Tibial nerve (tissue), 4 donors: ENCODE results near the gene ATRNL1. TPM values are rescaled to one million over a fixed set of nuclear protein-coding genes. Genes with fewer than 3 reads are reported as not detected.

Experiments used
- DNase-seq, 2 donors: peaks; one replicate each; pipeline ENCODE4 v3.0.0-alpha.2; 2019; ENCODE audit warnings: low spot score in 2 of 2
- H3K27ac ChIP-seq, 4 donors: fragments of 200-600 bp; sonication (generic) in 3 of 4; one replicate each; pipeline ENCODE4 v1.5.1; 2017 to 2019; ENCODE audit warnings: mild to moderate bottlenecking in 1 of 4
- H3K27me3 ChIP-seq, 2 donors: fragments of 200-600 bp; sonication (generic) in 1 of 2; one replicate each; pipeline versions ENCODE4 v1.5.1 to v1.6.0; 2017 to 2019
- H3K36me3 ChIP-seq, 3 donors: fragments of 200-600 bp; sonication (generic); one replicate each; pipeline ENCODE4 v1.5.1; 2018 to 2019
- H3K4me1 ChIP-seq, 4 donors: fragments of 200-600 bp; sonication (generic) in 3 of 4; one replicate each; pipeline ENCODE4 v1.5.1; 2017 to 2019
- H3K4me3 ChIP-seq, 4 donors: fragments of 200-600 bp; sonication (generic) in 3 of 4; one replicate each; pipeline ENCODE4 v1.5.1; 2017 to 2019; ENCODE audit warnings: mild to moderate bottlenecking in 1 of 4, moderate library complexity in 1 of 4
- H3K9me3 ChIP-seq, 4 donors: fragments of 200-600 bp; sonication (generic) in 3 of 4; one replicate each; pipeline ENCODE4 v1.5.1; 2017 to 2019
- CTCF ChIP-seq, 5 experiments: fragments of 200-600 bp in 3 of 5; fragments of 450-650 bp in 2 of 5; sonication (generic) in 3 of 5; IDR thresholded peaks; one replicate each; pipeline ENCODE4 v1.5.1; 2016 to 2019; ENCODE audit warnings: antibody characterized with exemption in 5 of 5, mild to moderate bottlenecking in 3 of 5, moderate library complexity in 2 of 5
- EP300 ChIP-seq, 2 donors: sonication (generic); formaldehyde crosslinking; IDR thresholded peaks; one replicate each; pipeline ENCODE4 v1.6.1; 2017; ENCODE audit warnings: antibody characterized with exemption in 2 of 2, mild to moderate bottlenecking in 1 of 2
- POLR2A ChIP-seq, 2 donors: fragments of 450-650 bp; IDR thresholded peaks; one replicate each; pipeline ENCODE4 v1.6.1; 2017; ENCODE audit warnings: antibody characterized with exemption in 2 of 2, mild to moderate bottlenecking in 2 of 2, moderate library complexity in 2 of 2
- WGBS, 2 donors: methylation state at CpG; one replicate each; pipeline ENCODE4 v1.1.5; 2018; 5-methylcytosine and 5-hydroxymethylcytosine counted together
- total RNA-seq, 4 donors: library from RNA; depleted of rRNA; stranded (reverse); fragments of >200 nt; gene quantifications; one replicate each; pipeline ENCODE4 v1.1.0, GENCODE V29; 2016

Gene ATRNL1
- total RNA-seq, 4 donors from 2014 or later, result 1.0 to 5.4 (median 2.7) TPM

- H3K36me3 ChIP-seq, result no peaks in the 10 kb centered on the region
- H3K4me3 ChIP-seq, result no peak overlapping the region
- TF ChIP-seq CTCF (IDR thresholded peaks at IDR 0.05), result no peak
- no peak for TF ChIP-seq POLR2A (IDR thresholded peaks at IDR 0.05)
- TF ChIP-seq EP300 (IDR thresholded peaks at IDR 0.05), result no peak
- DNase-seq, result no peak
- no peaks in the 10 kb centered on the region for H3K27me3 ChIP-seq
- H3K27ac ChIP-seq, result no peak overlapping the region
- 64 to 66% methylated on average over 4 of the region's 4 CpGs for WGBS, 2 donors
- no peaks in the 10 kb centered on the region for H3K4me1 ChIP-seq
- H3K9me3 ChIP-seq, result peaks cover 0 to 6% (median 0%) of the 10 kb centered on the region in 4 donors
These were observed 531.3 kb downstream of the ATRNL1 start for GRCh38 chr10:115624448-115624847.

- no peaks in the 10 kb centered on the region for H3K36me3 ChIP-seq
- H3K27me3 ChIP-seq, result no peaks in the 10 kb centered on the region
- DNase-seq, result no peak
- WGBS, 2 donors, result 47 to 95% methylated on average over 2 of the region's 2 CpGs
- no peak overlapping the region for H3K4me3 ChIP-seq
- H3K9me3 ChIP-seq, result no peaks in the 10 kb centered on the region
- H3K27ac ChIP-seq, result no peak overlapping the region
- no peak for TF ChIP-seq POLR2A (IDR thresholded peaks at IDR 0.05)
- TF ChIP-seq EP300 (IDR thresholded peaks at IDR 0.05), result no peak
- TF ChIP-seq CTCF (IDR thresholded peaks at IDR 0.05), result no peak
- no peaks in the 10 kb centered on the region for H3K4me1 ChIP-seq
These were observed 535.5 kb downstream of the ATRNL1 start for GRCh38 chr10:115628616-115629015.

- H3K36me3 ChIP-seq, result no peaks in the 10 kb centered on the region
- TF ChIP-seq POLR2A (IDR thresholded peaks at IDR 0.05), result no peak
- TF ChIP-seq CTCF (IDR thresholded peaks at IDR 0.05), result no peak
- TF ChIP-seq EP300 (IDR thresholded peaks at IDR 0.05), result no peak
- no peaks in the 10 kb centered on the region for H3K9me3 ChIP-seq
- DNase-seq, result no peak
- 57 to 60% methylated on average over 1 of the region's 1 CpG for WGBS, 2 donors
- H3K27me3 ChIP-seq, result no peaks in the 10 kb centered on the region
- no peak overlapping the region for H3K27ac ChIP-seq
- no peak overlapping the region for H3K4me3 ChIP-seq
- H3K4me1 ChIP-seq, result no peaks in the 10 kb centered on the region
These were observed 545.1 kb downstream of the ATRNL1 start for GRCh38 chr10:115638246-115638645.

- no peak for DNase-seq
- H3K4me3 ChIP-seq, result no peak overlapping the region
- TF ChIP-seq EP300 (IDR thresholded peaks at IDR 0.05) (no peak), CTCF (IDR thresholded peaks at IDR 0.05) (no peak), POLR2A (IDR thresholded peaks at IDR 0.05) (no peak)
These were observed 556.1 kb downstream of the ATRNL1 start for GRCh38 chr10:115649217-115649616.

GRCh38 chr10:115653473-115653872 is 560.3 kb downstream of the ATRNL1 start:
- no peaks in the 10 kb centered on the region for H3K9me3 ChIP-seq
- no peaks in the 10 kb centered on the region for H3K36me3 ChIP-seq
- no peaks in the 10 kb centered on the region for H3K4me1 ChIP-seq
- no peaks in the 10 kb centered on the region for H3K27me3 ChIP-seq
- no peak for DNase-seq
- no peak overlapping the region for H3K27ac ChIP-seq
- TF ChIP-seq CTCF (IDR thresholded peaks at IDR 0.05) (no peak), EP300 (IDR thresholded peaks at IDR 0.05) (no peak), POLR2A (IDR thresholded peaks at IDR 0.05) (no peak)
- no peak overlapping the region for H3K4me3 ChIP-seq
- 37 to 57% methylated on average over 1 of the region's 1 CpG for WGBS, 2 donors

More at GRCh38 chr10:115649217-115649616, 556.1 kb downstream of the ATRNL1 start:
- Histone ChIP-seq H3K36me3 (no peaks in the 10 kb centered on the region), H3K9me3 (no peaks in the 10 kb centered on the region), H3K4me1 (no peaks in the 10 kb centered on the region), H3K27me3 (no peaks in the 10 kb centered on the region), H3K27ac (no peak overlapping the region)
- 55 to 58% methylated on average over 3 of the region's 3 CpGs for WGBS, 2 donors
